HepG2 (cell line): Measurements from ENCODE around the gene VWA3B. TPM values are rescaled to one million over a fixed set of nuclear protein-coding genes. Genes with fewer than 3 reads are reported as not detected.

ENCODE experiments used
- ATAC-seq: fragments of 200-7000 bp; cut with Tn5 transposase; 3 replicates; pipeline ENCODE4 v1.9.1; 2020; ENCODE audit warnings: mild to moderate bottlenecking, moderate library complexity
- BruUV-seq: library from RNA; stranded (reverse); fragments of 400-500 nt; replicated peaks from 2 replicates; lab custom pipeline; 2021; lab: Mats Ljungman, UMichigan
- CTCF ChIA-PET: fragments of 300-600 bp; formaldehyde crosslinking; extraction: SDS; loops from one replicate; lab custom pipeline; 2021; ENCODE audit warnings: low total read pairs, inconsistent platforms, low intra/inter-chr PET ratio; lab: Yijun Ruan, JAX
- POLR2A ChIA-PET: fragments of 350-600 bp; sonication (Branson Sonifier 250); formaldehyde crosslinking; loops from one replicate; lab custom pipeline; 2020; ENCODE audit warnings: antibody characterized with exemption, inconsistent platforms; lab: Yijun Ruan, JAX
- DNase-seq: peaks from one replicate; pipeline ENCODE4 v3.0.0-alpha.2; 2015; ENCODE audit warnings: low spot score
- FAIRE-seq: peaks from 3 replicates; lab custom pipeline; 2011; peaks lifted over from hg19 to GRCh38; lab: Jason Lieb, UNC
- H2AFZ ChIP-seq: one replicate; pipeline ENCODE4 v1.6.1; 2011; ENCODE audit warnings: low read length, inconsistent platforms
- H3K27ac ChIP-seq: fragments of 300-600 bp; 3 replicates; pipeline ENCODE4 v1.8.0; 2011; ENCODE audit warnings: mixed run types, mild to moderate bottlenecking, mixed read lengths, low read length, inconsistent platforms; ENCODE audit not compliant: insufficient read depth; ENCODE audit errors: extremely low read length
- H3K27me3 ChIP-seq, 2 experiments: fragments of 200-600 bp in 1 of 2; 2 replicates in 1 of 2; 3 replicates in 1 of 2; pipeline versions ENCODE4 v1.6.0 to v1.8.0; 2011; ENCODE audit warnings: low read length in 2 of 2, mild to moderate bottlenecking in 2 of 2, moderate library complexity in 2 of 2, inconsistent platforms in 1 of 2; ENCODE audit not compliant: insufficient read depth in 2 of 2, control insufficient read depth in 1 of 2
- H3K36me3 ChIP-seq, 2 experiments: fragments of 200-600 bp in 1 of 2; replicated peaks in 1 of 2; 2 replicates in 1 of 2; 3 replicates in 1 of 2; pipeline versions ENCODE4 v1.5.1 to v1.8.0; 2011; ENCODE audit warnings: low read length in 2 of 2, inconsistent platforms in 1 of 2; ENCODE audit not compliant: insufficient read depth in 2 of 2, control insufficient read depth in 1 of 2
- H3K4me1 ChIP-seq: 2 replicates; pipeline ENCODE4 v1.5.1; 2012; ENCODE audit warnings: low read length, inconsistent platforms; ENCODE audit not compliant: insufficient read depth
- H3K4me2 ChIP-seq: 2 replicates; pipeline ENCODE4 v1.6.0; 2011; ENCODE audit warnings: low read depth, low read length, inconsistent platforms
- H3K4me3 ChIP-seq, 3 experiments: fragments of 200-600 bp in 1 of 3; sonication (generic), shearing (Covaris generic) in 1 of 3; replicated peaks in 1 of 3; 2 replicates each; pipeline ENCODE4 v1.5.1; 2011 to 2016; ENCODE audit warnings: low read length in 3 of 3, inconsistent platforms in 2 of 3, low read depth in 2 of 3, mild to moderate bottlenecking in 2 of 3, control low read depth in 1 of 3, mixed read lengths in 1 of 3; ENCODE audit not compliant: insufficient read depth in 1 of 3
- H3K79me2 ChIP-seq: one replicate; pipeline ENCODE4 v1.6.1; 2011; ENCODE audit warnings: low read length, inconsistent platforms; ENCODE audit not compliant: insufficient read depth
- H3K9ac ChIP-seq: 2 replicates; pipeline ENCODE4 v1.6.0; 2011; ENCODE audit warnings: mild to moderate bottlenecking, low read depth, low read length, inconsistent platforms; ENCODE audit not compliant: insufficient read depth
- H3K9me3 ChIP-seq: 2 replicates; pipeline ENCODE4 v1.5.1; 2012; ENCODE audit warnings: mild to moderate bottlenecking, low read length
- H4K20me1 ChIP-seq: 2 replicates; pipeline ENCODE4 v1.6.0; 2011; ENCODE audit warnings: inconsistent platforms, mild to moderate bottlenecking, low read length, moderate library complexity; ENCODE audit not compliant: insufficient read depth
- HNRNPLL ChIP-seq: fragments of 200-400 bp; formaldehyde crosslinking; IDR thresholded peaks from 2 replicates; pipeline ENCODE4 v1.6.1; 2017; ENCODE audit warnings: mild to moderate bottlenecking, low read depth, low read length; ENCODE audit not compliant: poor library complexity, severe bottlenecking
- MATR3 ChIP-seq: sonication (generic); formaldehyde crosslinking; IDR thresholded peaks from 2 replicates; pipeline ENCODE4 v1.4.0; 2020; ENCODE audit warnings: missing genetic modification reagents
- MIXL1 ChIP-seq: IDR thresholded peaks from 2 replicates; pipeline ENCODE4 v1.6.1; 2016
- ZNF891 ChIP-seq: sonication (generic); formaldehyde crosslinking; IDR thresholded peaks from 2 replicates; pipeline ENCODE4 v1.5.0; 2020; ENCODE audit warnings: mild to moderate bottlenecking, missing genetic modification reagents
- WGBS: methylation state at CpG from one replicate; pipeline ENCODE4 v1.1.6; 2017; ENCODE audit warnings: low lambda C conversion rate; 5-methylcytosine and 5-hydroxymethylcytosine counted together
- in situ Hi-C: cut with HindIII; loops from 2 replicates; pipeline ENCODE4 v1.10.0; 2017; ENCODE audit warnings: low pct_unique_long_range_greater_than_20kb; ENCODE audit not compliant: extremely low pct_ligation_motif_present
- intact Hi-C: fragments of 100-400 bp; cut with micrococcal nuclease; formaldehyde crosslinking; loops from one replicate; pipeline ENCODE4 v1.10.0; 2022; ENCODE audit not compliant: unreplicated experiment
- polyA plus RNA-seq, 8 experiments: library from polyadenylated mRNA; depleted of rRNA in 3 of 8; stranded (reverse) in 7 of 8; unstranded in 1 of 8; fragments of >200 nt; fragmentation: Illumina TruSeq in 4 of 8; extraction: Trizol in 4 of 8; gene quantifications; 2 replicates each; pipeline versions ENCODE4 v1.2.1 to v1.2.3, GENCODE V29; 2011 to 2016; ENCODE audit warnings: low read depth in 4 of 8, missing spikeins in 1 of 8, mixed read lengths in 1 of 8; ENCODE audit not compliant: insufficient read depth in 1 of 8
- total RNA-seq, 5 experiments: library from RNA; depleted of rRNA; stranded (reverse); fragments of >200 nt; fragmentation: Illumina TruSeq; extraction: Trizol; gene quantifications; 2 replicates each; pipeline ENCODE4 v1.2.3, GENCODE V29; 2016; ENCODE audit warnings: low read depth in 1 of 5
- TF ChIP-seq, protein P1 (sequence below): sonication (generic); formaldehyde crosslinking; IDR thresholded peaks from 2 replicates; pipeline ENCODE4 v1.5.0; 2020; ENCODE audit warnings: mild to moderate bottlenecking, missing genetic modification reagents, moderate library complexity
- TF ChIP-seq, protein P2 (sequence below): sonication (generic); formaldehyde crosslinking; IDR thresholded peaks from 2 replicates; pipeline ENCODE4 v1.8.1; 2023; ENCODE audit warnings: mild to moderate bottlenecking, missing genetic modification reagents
- TF ChIP-seq, protein P3 (sequence below): IDR thresholded peaks from 2 replicates; pipeline ENCODE4 v1.4.0; 2020; ENCODE audit warnings: mild to moderate bottlenecking, missing genetic modification reagents
- TF ChIP-seq, protein P4 (sequence below): sonication (generic); formaldehyde crosslinking; IDR thresholded peaks from 2 replicates; pipeline ENCODE4 v1.4.0; 2020; ENCODE audit warnings: missing genetic modification reagents

VWA3B gene
- total and polyA plus RNA-seq, 2 of the 13 experiments (the other 11 are each of a cell fraction or from before 2014, with no cell fraction given) = not detected

DNA sequence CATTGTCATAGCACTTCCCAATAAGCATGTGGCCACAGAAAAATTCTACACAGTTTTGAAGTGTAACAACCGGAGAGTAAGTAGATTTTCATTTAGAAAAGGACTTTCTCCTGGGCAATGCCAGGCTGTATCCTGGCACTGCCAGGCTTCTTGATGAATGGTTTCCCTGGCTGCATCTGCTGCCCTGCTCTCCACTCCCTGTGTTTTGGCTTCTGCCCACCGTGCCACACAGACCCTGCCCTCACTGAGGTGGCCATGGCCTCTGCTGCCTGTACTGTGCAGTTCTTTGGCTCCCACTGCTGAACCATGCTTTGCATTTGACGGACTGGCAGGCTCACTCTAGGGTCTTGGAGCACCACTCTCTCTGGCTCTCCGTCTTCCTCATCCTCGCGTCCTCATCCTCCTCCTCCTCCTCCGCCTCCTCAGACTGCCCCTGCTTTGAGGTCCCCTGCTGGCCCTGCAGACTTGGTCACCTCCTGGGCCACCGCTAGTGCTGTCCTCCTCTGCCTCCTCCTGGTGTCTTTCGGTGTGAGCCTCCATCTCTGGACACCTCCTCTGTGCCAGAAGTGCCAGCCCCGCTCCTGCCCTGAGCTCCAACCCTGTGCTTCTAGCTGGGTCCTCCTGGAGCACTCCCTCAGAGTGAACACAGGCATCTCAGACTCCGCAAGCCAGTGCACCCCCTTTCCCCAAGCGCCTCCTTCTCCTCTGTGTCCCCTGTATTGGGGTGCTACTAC lies 213.3 kb downstream of the VWA3B start:
- no peak; the same call in 2 of the 3 replicates for ATAC-seq
- Histone ChIP-seq H3K79me2 (no peaks in the 10 kb centered on the region), H3K4me2 (no peak overlapping the region), H3K4me3 (no peak overlapping the region), H3K4me1 (peaks cover 13% of the 10 kb centered on the region), H3K9ac (no peak overlapping the region), H4K20me1 (no peaks in the 10 kb centered on the region), H3K27me3 (peaks cover 7 to 41% of the 10 kb centered on the region in 2 experiments; a peak in 4 of 5 replicates), H3K36me3 (no peaks in the 10 kb centered on the region), H2AFZ (no peak overlapping the region), H3K27ac (no peak overlapping the region), H3K9me3 (no peaks in the 10 kb centered on the region)
- CTCF ChIA-PET = no interaction called here
- no TSS peak for BruUV-seq
- intact Hi-C loops = no loop called here
- FAIRE-seq = no peak
- TF ChIP-seq, protein P1, sequence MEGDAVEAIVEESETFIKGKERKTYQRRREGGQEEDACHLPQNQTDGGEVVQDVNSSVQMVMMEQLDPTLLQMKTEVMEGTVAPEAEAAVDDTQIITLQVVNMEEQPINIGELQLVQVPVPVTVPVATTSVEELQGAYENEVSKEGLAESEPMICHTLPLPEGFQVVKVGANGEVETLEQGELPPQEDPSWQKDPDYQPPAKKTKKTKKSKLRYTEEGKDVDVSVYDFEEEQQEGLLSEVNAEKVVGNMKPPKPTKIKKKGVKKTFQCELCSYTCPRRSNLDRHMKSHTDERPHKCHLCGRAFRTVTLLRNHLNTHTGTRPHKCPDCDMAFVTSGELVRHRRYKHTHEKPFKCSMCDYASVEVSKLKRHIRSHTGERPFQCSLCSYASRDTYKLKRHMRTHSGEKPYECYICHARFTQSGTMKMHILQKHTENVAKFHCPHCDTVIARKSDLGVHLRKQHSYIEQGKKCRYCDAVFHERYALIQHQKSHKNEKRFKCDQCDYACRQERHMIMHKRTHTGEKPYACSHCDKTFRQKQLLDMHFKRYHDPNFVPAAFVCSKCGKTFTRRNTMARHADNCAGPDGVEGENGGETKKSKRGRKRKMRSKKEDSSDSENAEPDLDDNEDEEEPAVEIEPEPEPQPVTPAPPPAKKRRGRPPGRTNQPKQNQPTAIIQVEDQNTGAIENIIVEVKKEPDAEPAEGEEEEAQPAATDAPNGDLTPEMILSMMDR = peak; percentile 10; the same call in 1 of the 2 replicates
- no peak for TF ChIP-seq ZNF891 (CRISPR knock-in tag)
- in situ Hi-C loops = no loop called here
- 36% methylated on average over 12 of the region's 12 CpGs for WGBS
- POLR2A ChIA-PET = no interaction called here
- DNase-seq = no peak

DNA sequence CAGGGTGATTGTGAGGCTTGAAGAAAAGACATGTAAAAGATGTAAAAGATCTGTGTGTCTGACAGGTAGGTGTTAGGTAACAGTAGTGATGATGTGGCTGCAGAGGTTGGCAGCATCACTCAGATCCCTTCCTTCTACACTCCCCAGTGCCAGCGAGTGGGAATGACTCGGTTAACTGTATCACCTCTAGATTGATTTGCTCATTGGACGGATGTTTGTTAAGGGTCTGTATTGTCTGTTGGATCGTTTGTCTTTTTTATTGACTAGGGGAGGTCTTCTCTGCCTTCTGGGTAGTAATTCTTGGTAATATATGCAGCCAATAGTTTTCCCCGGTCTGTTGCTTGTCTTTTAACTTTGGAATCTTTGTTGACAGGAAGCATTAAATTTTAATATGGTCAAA lies 214.5 kb downstream of the VWA3B start:
- whole genome bisulfite sequencing = 6% methylated on average over 5 of the region's 5 CpGs
- peaks cover 4 to 47% of the 10 kb centered on the region in 2 experiments; a peak in 4 of 5 replicates for H3K27me3 ChIP-seq
- no peak for TF ChIP-seq MATR3 (CRISPR knock-in tag)
- TF ChIP-seq, protein P2, sequence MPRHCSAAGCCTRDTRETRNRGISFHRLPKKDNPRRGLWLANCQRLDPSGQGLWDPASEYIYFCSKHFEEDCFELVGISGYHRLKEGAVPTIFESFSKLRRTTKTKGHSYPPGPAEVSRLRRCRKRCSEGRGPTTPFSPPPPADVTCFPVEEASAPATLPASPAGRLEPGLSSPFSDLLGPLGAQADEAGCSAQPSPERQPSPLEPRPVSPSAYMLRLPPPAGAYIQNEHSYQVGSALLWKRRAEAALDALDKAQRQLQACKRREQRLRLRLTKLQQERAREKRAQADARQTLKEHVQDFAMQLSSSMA = no peak
- TF ChIP-seq, protein P3, sequence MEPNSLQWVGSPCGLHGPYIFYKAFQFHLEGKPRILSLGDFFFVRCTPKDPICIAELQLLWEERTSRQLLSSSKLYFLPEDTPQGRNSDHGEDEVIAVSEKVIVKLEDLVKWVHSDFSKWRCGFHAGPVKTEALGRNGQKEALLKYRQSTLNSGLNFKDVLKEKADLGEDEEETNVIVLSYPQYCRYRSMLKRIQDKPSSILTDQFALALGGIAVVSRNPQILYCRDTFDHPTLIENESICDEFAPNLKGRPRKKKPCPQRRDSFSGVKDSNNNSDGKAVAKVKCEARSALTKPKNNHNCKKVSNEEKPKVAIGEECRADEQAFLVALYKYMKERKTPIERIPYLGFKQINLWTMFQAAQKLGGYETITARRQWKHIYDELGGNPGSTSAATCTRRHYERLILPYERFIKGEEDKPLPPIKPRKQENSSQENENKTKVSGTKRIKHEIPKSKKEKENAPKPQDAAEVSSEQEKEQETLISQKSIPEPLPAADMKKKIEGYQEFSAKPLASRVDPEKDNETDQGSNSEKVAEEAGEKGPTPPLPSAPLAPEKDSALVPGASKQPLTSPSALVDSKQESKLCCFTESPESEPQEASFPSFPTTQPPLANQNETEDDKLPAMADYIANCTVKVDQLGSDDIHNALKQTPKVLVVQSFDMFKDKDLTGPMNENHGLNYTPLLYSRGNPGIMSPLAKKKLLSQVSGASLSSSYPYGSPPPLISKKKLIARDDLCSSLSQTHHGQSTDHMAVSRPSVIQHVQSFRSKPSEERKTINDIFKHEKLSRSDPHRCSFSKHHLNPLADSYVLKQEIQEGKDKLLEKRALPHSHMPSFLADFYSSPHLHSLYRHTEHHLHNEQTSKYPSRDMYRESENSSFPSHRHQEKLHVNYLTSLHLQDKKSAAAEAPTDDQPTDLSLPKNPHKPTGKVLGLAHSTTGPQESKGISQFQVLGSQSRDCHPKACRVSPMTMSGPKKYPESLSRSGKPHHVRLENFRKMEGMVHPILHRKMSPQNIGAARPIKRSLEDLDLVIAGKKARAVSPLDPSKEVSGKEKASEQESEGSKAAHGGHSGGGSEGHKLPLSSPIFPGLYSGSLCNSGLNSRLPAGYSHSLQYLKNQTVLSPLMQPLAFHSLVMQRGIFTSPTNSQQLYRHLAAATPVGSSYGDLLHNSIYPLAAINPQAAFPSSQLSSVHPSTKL (CRISPR knock-in tag) = no peak
- TF ChIP-seq, protein P4, sequence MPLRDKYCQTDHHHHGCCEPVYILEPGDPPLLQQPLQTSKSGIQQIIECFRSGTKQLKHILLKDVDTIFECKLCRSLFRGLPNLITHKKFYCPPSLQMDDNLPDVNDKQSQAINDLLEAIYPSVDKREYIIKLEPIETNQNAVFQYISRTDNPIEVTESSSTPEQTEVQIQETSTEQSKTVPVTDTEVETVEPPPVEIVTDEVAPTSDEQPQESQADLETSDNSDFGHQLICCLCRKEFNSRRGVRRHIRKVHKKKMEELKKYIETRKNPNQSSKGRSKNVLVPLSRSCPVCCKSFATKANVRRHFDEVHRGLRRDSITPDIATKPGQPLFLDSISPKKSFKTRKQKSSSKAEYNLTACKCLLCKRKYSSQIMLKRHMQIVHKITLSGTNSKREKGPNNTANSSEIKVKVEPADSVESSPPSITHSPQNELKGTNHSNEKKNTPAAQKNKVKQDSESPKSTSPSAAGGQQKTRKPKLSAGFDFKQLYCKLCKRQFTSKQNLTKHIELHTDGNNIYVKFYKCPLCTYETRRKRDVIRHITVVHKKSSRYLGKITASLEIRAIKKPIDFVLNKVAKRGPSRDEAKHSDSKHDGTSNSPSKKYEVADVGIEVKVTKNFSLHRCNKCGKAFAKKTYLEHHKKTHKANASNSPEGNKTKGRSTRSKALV = no peak
- no peak for TF ChIP-seq HNRNPLL
- TF ChIP-seq MIXL1 (CRISPR knock-in tag) = no peak

More for the DNA sequence above, 214.5 kb downstream of the VWA3B start:
- DNase-seq (no peak), FAIRE-seq (no peak), ATAC-seq (no peak)
- Histone ChIP-seq H3K36me3 (no peaks in the 10 kb centered on the region), H4K20me1 (no peaks in the 10 kb centered on the region), H3K9ac (no peak overlapping the region), H3K4me3 (no peak overlapping the region), H3K79me2 (no peaks in the 10 kb centered on the region), H3K4me1 (peaks cover 2% of the 10 kb centered on the region), H3K4me2 (no peak overlapping the region), H3K27ac (no peak overlapping the region), H2AFZ (no peak overlapping the region), H3K9me3 (no peaks in the 10 kb centered on the region)
- ChIA-PET CTCF (no interaction called here), POLR2A (no interaction called here)
- no TSS peak for BruUV-seq
- intact Hi-C loops = no loop called here
- in situ Hi-C loops = no loop called here
